ENCODE data around the gene CCL4.

DNA sequence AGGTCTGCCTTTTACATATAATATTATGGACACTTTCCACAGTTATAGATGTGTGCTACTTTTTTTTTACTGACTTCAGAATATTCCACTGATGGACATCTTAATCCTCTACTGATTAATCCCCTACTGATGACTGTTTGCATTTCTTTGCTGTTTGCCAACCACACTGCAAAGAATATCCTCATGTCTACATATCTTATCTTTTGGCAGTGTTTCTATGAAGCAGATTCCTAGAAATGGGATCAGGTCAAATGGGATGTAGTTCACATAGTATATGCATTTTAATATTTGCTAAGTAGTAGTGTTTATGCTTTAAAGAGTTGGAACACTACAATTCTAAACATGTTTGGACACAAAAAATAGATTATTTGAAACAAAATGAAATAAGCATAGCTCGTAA, 16.8 kb upstream of the CCL4 start:
- TF ChIP-seq, protein P1, sequence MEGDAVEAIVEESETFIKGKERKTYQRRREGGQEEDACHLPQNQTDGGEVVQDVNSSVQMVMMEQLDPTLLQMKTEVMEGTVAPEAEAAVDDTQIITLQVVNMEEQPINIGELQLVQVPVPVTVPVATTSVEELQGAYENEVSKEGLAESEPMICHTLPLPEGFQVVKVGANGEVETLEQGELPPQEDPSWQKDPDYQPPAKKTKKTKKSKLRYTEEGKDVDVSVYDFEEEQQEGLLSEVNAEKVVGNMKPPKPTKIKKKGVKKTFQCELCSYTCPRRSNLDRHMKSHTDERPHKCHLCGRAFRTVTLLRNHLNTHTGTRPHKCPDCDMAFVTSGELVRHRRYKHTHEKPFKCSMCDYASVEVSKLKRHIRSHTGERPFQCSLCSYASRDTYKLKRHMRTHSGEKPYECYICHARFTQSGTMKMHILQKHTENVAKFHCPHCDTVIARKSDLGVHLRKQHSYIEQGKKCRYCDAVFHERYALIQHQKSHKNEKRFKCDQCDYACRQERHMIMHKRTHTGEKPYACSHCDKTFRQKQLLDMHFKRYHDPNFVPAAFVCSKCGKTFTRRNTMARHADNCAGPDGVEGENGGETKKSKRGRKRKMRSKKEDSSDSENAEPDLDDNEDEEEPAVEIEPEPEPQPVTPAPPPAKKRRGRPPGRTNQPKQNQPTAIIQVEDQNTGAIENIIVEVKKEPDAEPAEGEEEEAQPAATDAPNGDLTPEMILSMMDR (IDR thresholded peaks at IDR 0.05): no peak
- TF ChIP-seq POLR2AphosphoS5 (IDR thresholded peaks at IDR 0.05) (no peak), EP300 (IDR thresholded peaks at IDR 0.05) (no peak)

All from esophagus muscularis mucosa (tissue), 4 donors.